ENCODE results near the gene WASHC1. TPM values are rescaled to one million over a fixed set of nuclear protein-coding genes. Genes with fewer than 3 reads are reported as not detected.

Gene WASHC1
- total RNA-seq, 2 donors from 2014 or later: 8.8 to 12.2 TPM

Other genes starting within 250 kb of the WASHC1 start
- gene FOXD4, start 89.0 kb upstream of the WASHC1 start, total RNA-seq: not detected
- 10 to 100 TPM; 22.6 to 23.2 TPM for gene ZNG1A, start 149.6 kb upstream of the WASHC1 start, total RNA-seq
- gene DOCK8, start 185.4 kb upstream of the WASHC1 start, total RNA-seq: 1 to 10 TPM; 5.8 to 7.1 TPM

Data from colonic mucosa (tissue), 2 donors.